Fibroblast of skin of right biceps (primary cell): ENCODE results near the gene EGFLAM.

Experiments
- DNase-seq: peaks from one replicate; pipeline ENCODE4 v3.0.0-alpha.2; 2013

The EGFLAM gene

GRCh38 chr5:38423276-38424147 is 165.2 kb downstream of the EGFLAM start:
- peak; percentile 79 for DNase-seq

DNA sequence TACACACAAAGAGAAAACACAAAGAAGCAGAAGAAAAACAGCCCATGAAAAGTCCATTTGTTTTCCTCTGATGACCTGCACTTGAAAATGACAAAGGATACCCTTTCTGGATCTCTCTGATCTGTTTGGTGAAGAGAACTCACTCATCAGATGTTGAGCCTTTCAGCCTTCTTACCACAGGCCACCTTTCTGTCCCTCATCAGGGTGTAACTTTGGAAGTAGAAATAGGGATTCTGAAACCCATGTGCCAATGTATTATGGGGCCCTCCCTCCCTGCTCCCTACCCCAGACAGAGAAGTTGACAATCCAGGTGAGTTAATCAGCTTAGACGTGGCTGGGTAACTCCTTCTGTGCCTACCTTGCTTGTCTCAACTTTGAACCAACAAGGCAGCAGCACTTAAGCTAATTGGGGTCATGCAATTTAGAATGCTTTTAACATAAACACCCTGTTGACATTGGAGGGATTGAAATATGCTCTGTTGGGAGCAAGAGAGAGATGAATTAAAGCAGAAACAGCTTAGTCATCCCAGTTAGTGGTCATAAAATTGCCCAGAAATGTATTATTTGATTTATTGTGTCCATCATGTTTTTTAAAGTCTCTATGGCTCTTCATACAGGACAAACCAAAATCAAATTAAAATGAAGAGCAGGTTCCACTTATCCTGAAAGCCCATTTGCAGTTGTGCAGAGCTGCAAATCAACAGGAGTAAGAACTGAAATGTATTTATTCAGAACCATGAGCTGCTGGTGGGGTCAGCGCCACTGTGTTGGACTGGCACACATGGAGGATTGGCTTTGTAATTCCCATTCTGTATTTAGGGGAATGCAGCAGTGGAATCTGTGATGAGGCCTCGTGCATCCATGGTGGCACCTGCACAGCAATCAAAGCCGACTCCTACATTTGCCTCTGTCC is 166.0 kb downstream of the EGFLAM start:
- DNase-seq: peak; percentile 36

DNA sequence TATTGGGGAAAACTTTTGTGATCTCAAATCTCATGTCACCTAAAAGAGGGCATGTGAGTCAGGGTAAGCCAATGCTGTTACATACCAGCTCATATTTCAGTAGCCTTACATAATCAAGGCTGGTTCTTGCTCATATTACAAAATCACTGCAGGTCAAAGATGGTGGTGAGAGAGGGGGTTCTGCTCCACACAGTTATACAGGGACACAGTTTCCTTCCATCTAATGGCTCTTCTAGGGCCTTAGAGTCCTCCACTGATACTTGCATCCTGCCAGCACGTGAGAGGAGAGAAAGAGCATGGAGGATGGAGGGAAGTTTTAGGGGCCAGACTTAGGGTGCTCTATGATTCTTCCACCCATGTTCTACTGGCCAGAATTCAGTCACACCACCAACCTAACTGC is 168.1 kb downstream of the EGFLAM start:
- peak; percentile 65 for DNase-seq

GRCh38 chr5:38426986-38427950 is 168.9 kb downstream of the EGFLAM start:
- DNase-seq: peak; percentile 76

GRCh38 chr5:38431242-38431853 is 173.0 kb downstream of the EGFLAM start:
- DNase-seq: no peak

GRCh38 chr5:38433160-38433861 is 175.0 kb downstream of the EGFLAM start:
- peak; percentile 88 for DNase-seq

DNA sequence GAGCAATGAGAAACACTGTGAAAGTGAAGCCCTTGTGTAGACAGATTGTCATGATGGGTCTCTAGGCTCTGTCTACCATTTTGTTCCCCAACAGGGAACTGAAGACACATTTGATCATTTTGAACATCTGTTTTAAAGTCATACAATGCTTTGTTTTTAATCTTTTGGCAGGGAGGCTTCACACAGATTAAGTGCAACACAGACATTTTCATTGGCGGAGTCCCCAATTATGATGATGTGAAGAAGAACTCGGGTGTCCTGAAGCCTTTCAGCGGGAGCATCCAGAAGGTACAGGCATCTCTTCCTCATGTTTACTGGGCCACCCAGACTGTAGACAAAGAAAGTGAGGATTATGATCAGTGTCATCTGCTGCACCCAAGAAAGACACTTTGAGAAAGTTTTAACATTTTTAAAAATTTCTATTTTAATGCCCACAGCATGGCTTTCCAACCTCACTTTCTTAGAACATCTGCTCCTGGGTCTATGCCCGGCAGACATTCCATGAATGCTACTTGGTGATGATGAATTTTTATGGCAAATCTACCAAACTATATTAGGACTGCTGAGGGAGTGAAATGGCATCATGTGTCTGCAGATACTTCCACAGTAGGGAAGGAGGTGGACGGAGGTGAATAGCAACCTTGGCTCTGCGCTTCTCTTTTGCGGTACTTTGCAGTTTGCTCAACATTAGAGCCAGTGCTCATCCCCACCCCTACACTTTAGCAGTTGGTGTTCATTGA is 176.8 kb downstream of the EGFLAM start:
- peak; percentile 59 for DNase-seq

- no peak for DNase-seq
Measured at GRCh38 chr5:38438757-38439156, 180.4 kb downstream of the EGFLAM start.

GRCh38 chr5:38441453-38442246 is 183.3 kb downstream of the EGFLAM start:
- DNase-seq: peak; percentile 88

- no peak for DNase-seq
Measured at GRCh38 chr5:38442247-38442573, 183.9 kb downstream of the EGFLAM start.

- DNase-seq: no peak
Measured at GRCh38 chr5:38443390-38443789, 185.0 kb downstream of the EGFLAM start.

DNA sequence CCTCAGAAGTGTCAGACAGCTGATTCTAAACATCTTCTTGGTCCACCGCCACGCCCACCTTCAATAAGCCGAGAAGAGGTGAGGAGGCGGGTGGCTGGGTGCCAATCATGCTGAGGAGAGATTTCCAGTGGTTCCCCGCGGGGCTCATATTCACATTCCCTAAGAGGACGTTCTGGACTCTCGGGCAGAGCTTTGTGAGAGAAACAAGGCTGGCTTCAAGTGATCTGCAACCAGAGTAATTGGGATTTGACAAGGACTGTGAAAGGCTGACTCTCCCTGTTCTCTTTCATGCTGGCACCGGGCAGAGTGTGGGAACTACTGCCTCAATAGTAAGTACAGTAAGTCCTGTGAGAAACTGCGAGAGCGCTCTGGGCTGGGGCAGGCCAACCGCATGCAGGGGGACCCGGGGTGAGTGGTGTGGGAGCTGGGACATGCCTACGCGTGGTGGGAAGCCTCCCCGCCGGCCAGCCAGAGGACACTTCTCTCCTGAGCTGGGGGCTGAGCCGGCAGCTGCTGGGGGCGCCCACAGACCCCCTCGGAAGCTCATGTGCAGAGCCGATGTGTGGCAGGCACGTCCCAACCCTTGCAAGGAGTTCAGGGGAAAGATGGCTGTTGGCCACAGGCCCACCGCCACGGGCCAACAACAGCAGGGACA is 187.1 kb downstream of the EGFLAM start:
- no peak for DNase-seq

DNA sequence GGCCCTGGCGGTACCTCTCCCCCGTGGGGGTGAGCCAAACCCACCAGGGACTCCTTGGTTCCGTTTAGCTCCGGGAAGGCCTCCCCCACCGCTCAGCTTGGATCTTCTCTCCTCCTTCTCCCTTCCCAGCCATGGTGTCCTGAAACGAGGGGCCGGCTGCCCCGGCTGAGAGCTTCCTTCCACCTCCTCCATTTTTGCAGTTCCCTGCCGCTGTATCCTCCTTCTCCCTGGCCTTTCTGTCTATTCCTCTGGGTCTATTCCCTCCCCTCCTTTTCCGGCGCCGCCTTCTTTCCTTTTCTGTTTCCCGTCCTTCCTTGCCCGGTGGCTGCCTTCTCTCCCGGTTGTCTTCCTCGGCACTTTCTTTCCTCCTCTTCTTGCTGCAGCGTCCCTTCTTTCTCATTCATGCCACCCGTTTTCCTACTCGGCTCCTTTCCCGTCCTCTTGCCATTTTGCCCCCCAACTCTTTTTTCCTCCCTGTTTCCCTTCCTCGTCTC is 187.7 kb downstream of the EGFLAM start:
- DNase-seq: no peak

- DNase-seq: no peak
Measured at GRCh38 chr5:38447056-38447455, 188.7 kb downstream of the EGFLAM start.

- DNase-seq: no peak
Measured at GRCh38 chr5:38447786-38448185, 189.4 kb downstream of the EGFLAM start.

GRCh38 chr5:38448568-38449350 is 190.4 kb downstream of the EGFLAM start:
- DNase-seq: no peak

DNA sequence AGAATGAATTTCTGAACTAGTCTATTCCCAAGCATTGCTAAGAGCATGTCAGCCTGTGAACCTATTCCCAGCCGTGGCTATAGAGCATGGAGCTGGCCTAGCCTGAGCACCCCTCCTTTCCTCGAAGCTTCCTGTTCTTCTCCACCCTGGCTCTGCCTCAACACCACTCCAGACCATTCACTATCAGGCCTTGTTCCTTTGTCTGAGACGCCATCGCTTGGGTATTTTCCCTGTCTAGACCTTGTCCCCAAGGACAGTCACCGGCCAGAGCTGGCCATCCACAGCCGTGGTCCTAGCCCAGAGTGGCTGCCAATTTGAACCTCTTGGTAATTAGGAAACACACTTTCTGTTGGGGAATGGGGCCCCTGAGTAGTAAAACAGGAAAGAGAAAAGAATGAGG is 192.3 kb downstream of the EGFLAM start:
- DNase-seq: no peak

GRCh38 chr5:38451074-38451725 is 192.8 kb downstream of the EGFLAM start:
- DNase-seq: no peak
